Activated CD4-positive, alpha-beta T cell treated with anti-CD3 and anti-CD28 coated beads, Interleukin-2, amount 10 ng/mL, durations not matched to agents 24 days and 14 days (primary cell): ENCODE measurements around the gene OR10H1. TPM values are rescaled to one million over a fixed set of nuclear protein-coding genes. Genes with fewer than 3 reads are reported as not detected.
"Not testable (repeated sequence)": the region's sequence is repeated elsewhere in the genome, so short reads cannot be mapped to it uniquely, and the experiment has no call there.

Source experiments
- DNase-seq: peaks from one replicate; pipeline ENCODE4 v3.0.0; 2022
- H3K27ac Mint-ChIP-seq: one replicate; pipeline ENCODE4 v1.8.0; 2022; ENCODE audit warnings: mild to moderate bottlenecking, mixed read lengths
- H3K27me3 Mint-ChIP-seq: one replicate; pipeline ENCODE4 v1.8.0; 2022; ENCODE audit warnings: mixed read lengths
- H3K36me3 Mint-ChIP-seq: one replicate; pipeline ENCODE4 v1.8.0; 2022; ENCODE audit warnings: low read depth, mild to moderate bottlenecking, mixed read lengths
- H3K4me1 Mint-ChIP-seq: one replicate; pipeline ENCODE4 v1.8.0; 2021; ENCODE audit warnings: mixed read lengths
- H3K4me3 Mint-ChIP-seq: one replicate; pipeline ENCODE4 v1.8.0; 2022; ENCODE audit warnings: mild to moderate bottlenecking, moderate library complexity, mixed read lengths
- H3K9me3 Mint-ChIP-seq: one replicate; pipeline ENCODE4 v1.8.0; 2021; ENCODE audit warnings: mixed read lengths
- intact Hi-C: fragments of 100-400 bp; cut with micrococcal nuclease; formaldehyde crosslinking; loops from one replicate; pipeline ENCODE4 v1.15.1; 2023
- total RNA-seq: library from RNA; stranded (reverse); gene quantifications from 2 replicates; pipeline ENCODE4 v1.2.3, GENCODE V29; 2022

The OR10H1 gene
- total RNA-seq, 1 donor from 2014 or later: 0.05 TPM

DNA sequence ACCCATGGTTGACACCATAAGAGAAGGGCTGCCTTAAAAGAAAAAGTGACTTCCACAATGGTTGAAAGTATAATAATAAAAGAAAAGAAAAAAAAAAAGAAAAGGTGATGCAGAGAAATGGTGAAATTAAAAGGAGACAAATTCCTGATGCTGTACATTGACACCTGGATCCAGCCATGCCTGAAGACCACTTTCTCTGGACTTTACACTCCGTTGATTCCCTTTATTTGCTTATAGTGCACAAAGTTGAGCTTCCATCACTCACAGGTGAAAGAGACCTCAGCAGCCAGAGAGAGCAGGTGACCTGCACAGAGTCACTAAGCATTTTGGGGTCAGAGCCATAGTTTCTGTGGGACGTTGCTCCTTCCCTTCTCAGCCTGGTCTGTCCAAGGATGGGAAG is 40.2 kb downstream of the OR10H1 start:
- H3K9me3 Mint-ChIP-seq: no peaks in the 10 kb centered on the region
- no peaks in the 10 kb centered on the region for H3K27me3 Mint-ChIP-seq
- H3K27ac Mint-ChIP-seq: no peak overlapping the region
- intact Hi-C loops: no loop called here
- no peaks in the 10 kb centered on the region for H3K4me1 Mint-ChIP-seq
- H3K4me3 Mint-ChIP-seq: no peak overlapping the region
- no peak for DNase-seq
- H3K36me3 Mint-ChIP-seq: no peaks in the 10 kb centered on the region

DNA sequence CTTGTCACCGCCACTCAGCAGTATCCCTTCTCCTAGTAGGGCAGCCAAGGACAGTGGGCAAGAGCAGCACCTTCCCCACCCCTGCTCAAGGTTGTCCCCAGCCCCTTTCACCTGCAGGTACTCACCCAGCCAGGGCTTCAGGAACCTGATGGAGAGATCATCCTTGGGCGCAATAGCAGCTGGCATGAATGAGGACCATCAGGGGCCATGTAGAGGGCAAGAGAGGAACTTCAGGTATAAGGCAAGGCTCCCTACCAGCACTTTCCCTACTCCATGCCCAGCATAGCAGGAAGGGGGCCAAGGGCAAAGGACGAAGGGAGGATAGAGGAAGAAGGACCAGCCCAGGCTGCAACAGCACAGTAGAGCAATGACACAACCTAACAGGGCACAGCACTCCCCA is 41.3 kb downstream of the OR10H1 start:
- H3K9me3 Mint-ChIP-seq, H3K27me3 Mint-ChIP-seq, DNase-seq, H3K4me1 Mint-ChIP-seq, H3K4me3 Mint-ChIP-seq, H3K27ac Mint-ChIP-seq, intact Hi-C loops, H3K36me3 Mint-ChIP-seq: not testable (repeated sequence)

DNA sequence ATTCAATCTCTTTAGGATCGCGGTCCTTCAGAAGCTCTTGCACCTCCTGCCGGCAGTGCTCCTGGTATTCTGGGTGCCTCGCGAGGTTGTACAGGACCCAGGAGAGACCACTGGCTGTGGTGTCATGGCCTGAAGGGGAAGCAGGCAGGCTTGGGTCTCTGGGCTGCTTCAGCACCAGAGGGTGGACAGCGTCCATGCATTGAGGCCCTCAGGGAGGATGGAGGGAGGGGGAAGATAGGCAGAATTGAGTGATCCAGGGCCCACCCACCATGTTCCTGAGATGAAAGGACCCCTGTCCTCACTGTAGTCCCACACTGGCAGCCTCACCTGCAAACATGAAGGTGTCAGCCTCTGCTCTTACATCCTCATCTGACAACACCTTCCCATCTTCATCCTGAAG is 45.9 kb downstream of the OR10H1 start:
- Mint-ChIP-seq H3K27me3 (peaks cover 12% of the 10 kb centered on the region), H3K4me3 (no peak overlapping the region), H3K27ac (no peak overlapping the region), H3K4me1 (no peaks in the 10 kb centered on the region), H3K9me3 (no peaks in the 10 kb centered on the region), H3K36me3 (no peaks in the 10 kb centered on the region)
- no peak for DNase-seq
- intact Hi-C loops: no loop called here

DNA sequence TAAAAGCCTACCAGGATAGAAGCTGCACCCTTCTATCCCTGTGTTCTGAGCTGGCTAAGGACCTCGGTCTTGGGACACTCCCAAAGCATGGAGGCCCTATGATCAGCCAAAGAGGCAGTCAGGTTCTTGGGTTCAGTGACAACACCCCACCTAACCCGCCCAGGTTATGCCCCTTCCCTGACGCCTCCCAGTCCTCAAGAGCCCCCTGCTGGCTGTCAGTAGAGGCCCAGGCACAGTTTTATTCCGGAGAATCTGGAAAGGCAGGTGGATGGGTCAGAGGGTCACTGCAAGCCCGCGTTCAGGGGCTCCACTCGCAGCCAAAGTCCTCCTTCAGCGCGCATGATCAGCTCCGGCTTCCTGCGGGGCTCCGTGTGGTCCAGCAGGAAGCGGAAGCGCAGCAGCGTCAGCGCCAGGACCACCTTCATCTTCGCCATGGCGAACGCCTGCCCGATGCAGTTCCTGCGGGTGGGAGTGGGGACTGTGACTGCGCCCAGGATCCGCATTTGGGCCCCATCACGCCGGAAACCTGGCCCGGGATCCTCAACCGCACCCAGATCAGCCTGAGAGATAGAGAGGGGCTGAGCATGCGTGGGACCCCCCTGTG is 55.4 kb downstream of the OR10H1 start:
- H3K27me3 Mint-ChIP-seq: peaks cover 40% of the 10 kb centered on the region
- peaks cover 5% of the 10 kb centered on the region for H3K4me1 Mint-ChIP-seq
- intact Hi-C loops: no loop called here
- no peak overlapping the region for H3K27ac Mint-ChIP-seq
- DNase-seq: no peak
- no peaks in the 10 kb centered on the region for H3K36me3 Mint-ChIP-seq
- H3K9me3 Mint-ChIP-seq: no peaks in the 10 kb centered on the region
- H3K4me3 Mint-ChIP-seq: no peak overlapping the region

DNA sequence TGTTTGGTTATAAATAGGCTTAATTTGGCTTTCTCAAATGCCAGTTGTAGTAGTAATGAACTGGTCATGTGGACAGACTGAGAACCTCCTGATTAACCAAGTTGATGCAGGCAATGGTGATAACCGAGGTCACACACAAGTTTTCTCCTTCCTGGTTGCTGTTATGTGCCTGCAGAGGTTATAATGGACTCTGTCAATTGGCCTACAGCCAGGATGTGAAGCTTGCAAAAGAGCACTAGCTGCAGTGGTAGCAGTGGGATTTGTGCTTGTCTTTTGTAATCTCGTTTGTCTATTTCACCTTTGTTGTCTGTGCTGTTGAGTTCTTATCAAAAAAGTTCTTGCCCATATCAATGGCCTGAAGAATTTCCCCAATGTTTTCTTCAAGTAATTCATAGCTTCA is 57.1 kb downstream of the OR10H1 start:
- no peak overlapping the region for H3K27ac Mint-ChIP-seq
- no peaks in the 10 kb centered on the region for H3K36me3 Mint-ChIP-seq
- peaks cover 45% of the 10 kb centered on the region for H3K27me3 Mint-ChIP-seq
- H3K4me3 Mint-ChIP-seq: no peak overlapping the region
- no peaks in the 10 kb centered on the region for H3K9me3 Mint-ChIP-seq
- intact Hi-C loops: no loop called here
- no peak for DNase-seq
- peaks cover 5% of the 10 kb centered on the region for H3K4me1 Mint-ChIP-seq

Other genes with a start within 250 kb of the OR10H1 start
- not detected in 2 replicates for gene CYP4F8, start 200.4 kb downstream of the OR10H1 start, total RNA-seq
- 0.09 TPM in 1 of 2 replicates, not detected in the other for gene CYP4F3, start 174.8 kb downstream of the OR10H1 start, total RNA-seq
- not detected in 2 replicates for gene CYP4F12, start 142.6 kb downstream of the OR10H1 start, total RNA-seq
- gene OR10H2, start 87.6 kb downstream of the OR10H1 start, total RNA-seq: not detected in 2 replicates
- not detected in 2 replicates for gene OR10H3, start 77.7 kb downstream of the OR10H1 start, total RNA-seq
- not detected in 2 replicates for gene OR10H5, start 28.0 kb downstream of the OR10H1 start, total RNA-seq
- not detected in 2 replicates for gene CYP4F2, start 82.4 kb upstream of the OR10H1 start, total RNA-seq
- gene CYP4F11, start 118.9 kb upstream of the OR10H1 start, total RNA-seq: not detected in 2 replicates
- gene OR10H4, start 133.3 kb upstream of the OR10H1 start, total RNA-seq: not detected in 2 replicates